ENCODE measurements around the gene ZNF155.

Gene ZNF155

DNA sequence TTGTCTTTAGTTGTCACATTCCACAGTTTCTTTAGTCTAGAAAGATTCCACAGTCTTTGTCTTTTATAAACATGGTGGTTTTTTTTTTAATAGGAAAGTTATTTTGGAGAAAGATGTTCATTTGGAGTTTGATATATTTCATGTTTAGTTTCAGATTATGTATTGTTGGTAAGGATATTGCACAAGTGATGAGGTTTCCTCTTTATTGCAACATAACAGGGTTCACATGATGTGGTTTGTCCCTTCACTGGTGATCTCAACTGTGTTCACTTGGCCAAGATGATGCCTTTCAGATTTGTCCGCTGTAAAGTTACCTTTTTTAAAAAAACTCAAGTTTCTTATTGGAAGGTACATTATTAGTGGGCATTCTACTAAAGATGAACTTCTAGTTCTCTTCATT is 22.0 kb downstream of the ZNF155 start:
- DNase-seq = no peak

DNA sequence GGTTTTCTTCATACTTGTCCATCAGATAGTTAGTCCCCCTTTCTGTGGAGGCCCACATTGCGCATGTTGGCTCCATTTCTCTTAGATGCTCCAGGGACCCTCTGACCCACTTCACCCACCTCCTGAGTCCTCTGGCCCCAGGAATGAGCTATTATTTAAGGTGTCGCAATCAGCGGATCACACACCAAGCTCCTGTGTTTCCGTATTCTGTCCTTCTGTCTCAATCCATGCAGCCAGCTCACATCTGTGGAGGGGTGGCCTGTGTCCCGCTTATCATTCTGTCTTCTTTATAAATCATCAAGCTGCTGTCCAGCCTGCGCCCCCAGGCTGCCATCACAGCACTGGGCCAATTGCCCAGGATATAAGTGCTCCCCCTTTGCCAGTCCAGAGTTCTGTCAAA is 23.5 kb downstream of the ZNF155 start:
- no peak for DNase-seq

DNA sequence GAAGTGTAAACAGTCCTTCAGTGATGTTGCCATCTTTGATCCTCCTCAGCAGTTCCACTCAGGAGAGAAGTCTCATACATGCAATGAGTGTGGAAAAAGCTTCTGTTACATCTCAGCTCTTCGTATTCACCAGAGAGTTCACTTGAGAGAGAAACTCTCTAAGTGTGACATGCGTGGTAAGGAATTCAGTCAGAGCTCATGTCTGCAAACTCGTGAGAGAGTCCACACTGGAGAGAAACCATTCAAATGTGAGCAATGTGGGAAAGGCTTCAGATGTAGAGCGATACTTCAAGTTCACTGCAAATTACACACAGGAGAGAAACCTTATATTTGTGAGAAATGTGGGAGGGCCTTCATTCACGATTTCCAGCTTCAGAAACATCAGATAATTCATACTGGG is 26.5 kb downstream of the ZNF155 start:
- DNase-seq = no peak

DNA sequence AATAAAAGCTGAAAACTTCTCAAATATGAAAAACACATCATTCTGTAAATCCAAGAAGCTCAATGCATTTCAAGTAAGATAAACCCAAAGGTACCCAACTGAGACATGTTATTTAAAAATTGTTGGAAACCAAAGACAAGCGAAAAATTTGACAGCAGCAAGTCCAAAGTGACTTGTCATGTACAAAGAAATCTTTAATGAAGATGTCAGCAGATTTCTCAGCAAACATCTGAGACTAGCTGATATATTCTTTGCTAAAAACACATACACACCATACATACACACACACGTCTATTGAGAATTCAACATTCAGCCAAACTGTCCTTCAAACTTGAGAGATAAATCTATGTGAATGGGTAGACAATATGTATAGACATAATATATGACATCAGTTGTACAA is 35.5 kb downstream of the ZNF155 start:
- no peak for DNase-seq

DNA sequence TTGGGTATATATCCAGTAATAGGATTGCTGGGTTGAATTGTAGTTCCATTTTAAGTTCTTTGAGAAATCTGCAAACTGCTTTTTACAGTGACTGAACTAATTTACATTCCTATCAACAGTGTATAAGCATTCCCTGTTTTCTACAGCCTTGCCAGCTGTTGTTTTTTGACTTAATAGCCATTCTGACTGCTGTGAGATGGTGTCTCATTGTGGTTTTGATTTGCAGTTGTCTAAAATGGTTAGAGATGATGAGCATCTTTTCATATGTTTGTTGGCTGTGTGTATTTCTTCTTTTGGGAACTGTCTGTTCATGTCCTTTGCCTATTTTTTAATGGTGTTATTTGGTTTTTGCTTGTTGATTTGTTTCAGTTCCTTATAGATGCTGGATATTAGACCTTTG is 37.2 kb downstream of the ZNF155 start:
- DNase-seq = no peak

DNA sequence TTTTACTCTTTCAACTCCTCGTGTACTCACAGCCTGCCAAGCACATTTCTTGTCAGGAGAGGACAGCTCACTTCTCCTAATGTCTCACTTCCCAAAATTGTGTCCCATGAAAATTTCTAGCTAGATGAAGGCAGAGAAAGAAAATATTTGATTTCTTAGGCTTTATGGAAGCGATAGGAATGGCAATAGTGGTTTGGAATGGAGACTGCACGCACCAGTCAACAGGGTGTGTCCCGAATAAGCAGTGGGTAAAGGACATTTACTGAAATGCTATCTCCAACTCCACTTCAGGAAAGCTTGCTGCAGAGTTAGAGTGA is 40.9 kb downstream of the ZNF155 start:
- no peak for DNase-seq

DNA sequence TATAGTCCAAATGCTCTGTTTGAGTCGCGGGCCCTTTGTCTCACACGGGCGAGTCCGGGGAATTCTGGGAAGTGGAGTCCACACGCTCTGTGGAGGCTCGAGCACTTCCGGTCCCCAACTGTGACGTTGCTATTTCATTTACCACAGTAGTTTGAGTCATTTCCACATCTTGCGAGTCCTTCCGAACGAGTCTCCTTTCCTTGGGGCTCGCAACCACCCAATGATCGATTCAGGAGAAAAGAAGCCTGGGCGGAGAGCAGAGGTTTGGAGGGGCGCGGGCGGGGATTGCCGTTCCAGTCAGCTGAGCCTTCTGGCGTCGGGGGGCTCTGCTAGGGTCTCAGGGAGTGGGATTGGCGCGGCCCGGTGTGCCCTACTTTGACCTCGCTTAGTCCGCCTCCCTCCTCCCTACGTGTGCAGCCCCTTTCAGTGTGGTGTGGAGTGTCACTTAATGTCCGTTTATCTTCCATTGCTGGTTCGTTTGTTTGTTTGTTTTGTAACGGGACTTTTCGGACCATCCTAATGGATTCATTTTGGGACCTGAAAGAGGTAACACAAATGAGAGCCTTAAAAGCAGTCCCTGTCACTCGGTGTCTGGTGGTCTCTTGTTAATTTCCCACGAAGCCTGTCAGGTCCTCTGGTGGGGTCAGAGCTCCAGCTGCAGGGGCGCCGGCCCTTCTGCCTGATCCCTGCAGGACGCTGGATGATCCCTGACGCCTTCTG is 41.4 kb downstream of the ZNF155 start, which contains the start of gene ZNF222:
Gene ZNF222 (plus strand): TSS at position 163 of the 720 bp plus-strand sequence. CDS start 58 bp downstream, at position 221.
- peak; percentile 89 for DNase-seq

DNA sequence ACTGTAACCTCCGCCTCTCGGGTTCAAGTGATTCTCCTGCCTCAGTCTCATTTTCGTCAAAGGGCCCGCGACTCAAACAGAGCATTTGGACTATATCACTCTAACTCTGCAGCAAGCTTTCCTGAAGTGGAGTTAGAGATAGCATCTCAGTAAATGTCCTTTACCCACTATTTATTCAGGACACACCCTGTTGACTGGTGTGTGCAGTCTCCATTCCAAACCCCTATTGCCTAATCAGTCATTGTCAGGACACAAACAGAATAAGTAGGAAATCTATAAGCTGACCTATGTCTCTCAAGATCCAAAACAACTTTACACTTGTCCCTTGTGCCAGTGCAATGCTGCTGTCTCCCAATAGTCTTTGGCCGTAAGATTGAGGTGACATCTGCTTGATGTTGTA is 42.6 kb downstream of the ZNF155 start:
- no peak for DNase-seq

DNA sequence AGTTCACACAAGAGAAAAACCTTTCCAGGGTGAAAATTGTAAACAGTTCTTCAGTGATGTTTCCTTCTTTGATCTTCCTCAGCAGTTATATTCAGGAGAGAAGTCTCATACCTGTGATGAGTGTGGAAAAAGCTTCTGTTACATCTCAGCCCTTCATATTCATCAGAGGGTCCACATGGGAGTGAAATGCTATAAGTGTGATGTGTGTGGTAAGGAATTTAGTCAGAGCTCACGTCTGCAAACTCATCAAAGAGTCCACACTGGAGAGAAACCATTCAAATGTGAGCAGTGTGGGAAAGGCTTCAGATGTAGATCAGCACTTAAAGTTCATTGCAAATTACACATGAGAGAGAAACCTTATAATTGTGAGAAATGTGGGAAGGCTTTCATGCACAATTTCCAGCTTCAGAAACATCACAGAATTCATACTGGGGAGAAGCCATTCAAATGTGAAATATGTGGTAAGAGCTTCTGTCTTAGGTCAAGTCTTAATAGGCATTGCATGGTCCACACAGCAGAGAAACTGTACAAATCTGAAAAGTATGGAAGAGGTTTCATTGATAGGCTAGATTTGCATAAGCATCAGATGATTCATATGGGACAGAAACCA is 48.1 kb downstream of the ZNF155 start:
- no peak for DNase-seq

DNA sequence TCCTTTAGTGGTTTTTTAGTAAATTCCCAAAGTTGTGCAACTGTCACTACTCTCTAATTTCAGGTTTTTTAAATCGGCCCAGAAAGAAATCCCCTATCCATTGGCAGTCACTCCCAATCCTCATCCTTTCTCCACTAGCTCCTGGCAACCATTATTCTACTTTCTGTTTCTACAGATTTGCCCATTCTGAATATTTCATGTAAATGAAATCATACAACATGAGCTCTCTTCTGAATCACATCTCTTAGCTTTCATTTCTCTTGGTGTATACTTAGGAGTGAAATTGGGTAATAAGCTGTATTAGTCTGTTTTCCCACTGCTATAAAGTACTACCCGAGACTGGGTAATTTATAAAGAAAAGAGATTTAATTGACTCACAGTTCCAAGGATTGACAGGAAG is 58.2 kb downstream of the ZNF155 start:
- no peak for DNase-seq

Data from DMS53 (cell line).